ENCODE measurements around the gene CD109.

DNA sequence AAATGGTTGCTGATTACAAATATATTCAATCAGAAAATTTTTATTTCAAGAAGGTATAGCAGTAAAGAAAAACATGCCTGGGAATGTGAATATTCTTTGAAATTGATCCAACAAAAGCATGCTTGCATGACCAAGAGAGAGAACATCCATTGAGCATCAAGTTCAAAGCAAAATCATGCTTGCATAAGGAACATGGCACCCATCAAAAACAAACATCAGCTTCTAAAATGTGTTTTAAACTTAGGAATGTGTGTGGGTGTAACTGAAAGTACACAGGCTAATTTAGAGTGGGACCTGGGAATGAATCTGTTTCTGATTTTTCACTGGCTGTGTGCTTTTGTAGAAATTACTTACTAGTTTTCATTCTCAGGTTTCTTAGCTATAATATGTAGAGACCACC is 47.8 kb upstream of the CD109 start:
- TF ChIP-seq, protein P1, sequence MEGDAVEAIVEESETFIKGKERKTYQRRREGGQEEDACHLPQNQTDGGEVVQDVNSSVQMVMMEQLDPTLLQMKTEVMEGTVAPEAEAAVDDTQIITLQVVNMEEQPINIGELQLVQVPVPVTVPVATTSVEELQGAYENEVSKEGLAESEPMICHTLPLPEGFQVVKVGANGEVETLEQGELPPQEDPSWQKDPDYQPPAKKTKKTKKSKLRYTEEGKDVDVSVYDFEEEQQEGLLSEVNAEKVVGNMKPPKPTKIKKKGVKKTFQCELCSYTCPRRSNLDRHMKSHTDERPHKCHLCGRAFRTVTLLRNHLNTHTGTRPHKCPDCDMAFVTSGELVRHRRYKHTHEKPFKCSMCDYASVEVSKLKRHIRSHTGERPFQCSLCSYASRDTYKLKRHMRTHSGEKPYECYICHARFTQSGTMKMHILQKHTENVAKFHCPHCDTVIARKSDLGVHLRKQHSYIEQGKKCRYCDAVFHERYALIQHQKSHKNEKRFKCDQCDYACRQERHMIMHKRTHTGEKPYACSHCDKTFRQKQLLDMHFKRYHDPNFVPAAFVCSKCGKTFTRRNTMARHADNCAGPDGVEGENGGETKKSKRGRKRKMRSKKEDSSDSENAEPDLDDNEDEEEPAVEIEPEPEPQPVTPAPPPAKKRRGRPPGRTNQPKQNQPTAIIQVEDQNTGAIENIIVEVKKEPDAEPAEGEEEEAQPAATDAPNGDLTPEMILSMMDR (IDR thresholded peaks at IDR 0.05), result no peak
- no peak for TF ChIP-seq POLR2AphosphoS5 (IDR thresholded peaks at IDR 0.05)
- TF ChIP-seq POLR2A (IDR thresholded peaks at IDR 0.05), result no peak

Measured in gastroesophageal sphincter (tissue), 3 donors.